Pancreas (tissue), 10 donors: Measurements from ENCODE around the gene PTCD3. TPM values are rescaled to one million over a fixed set of nuclear protein-coding genes. Genes with fewer than 3 reads are reported as not detected.
A peak's percentile ranks its signal among the peaks of the same experiment; 100 is the strongest.

Experiments
- ATAC-seq, 4 donors: fragments of 200-7000 bp; cut with Tn5 transposase; one replicate each; pipeline versions ENCODE4 v1.8.0 to v1.9.1; 2020; ENCODE audit warnings: mild to moderate bottlenecking in 4 of 4, moderate library complexity in 4 of 4
- DNase-seq, 6 donors: peaks; one replicate each; pipeline ENCODE4 v3.0.0-alpha.2; 2020
- FAIRE-seq: peaks from 2 replicates; lab custom pipeline; 2012; peaks lifted over from hg19 to GRCh38; lab: Jason Lieb, UNC
- H3K27ac ChIP-seq, 4 donors: fragments of 200-600 bp; sonication (generic); 1 replicate in 3 of 4; 2 replicates in 1 of 4; pipeline versions ENCODE4 v1.5.0 to v1.8.0; 2020
- H3K27me3 ChIP-seq, 4 donors: fragments of 200-600 bp; one replicate each; pipeline ENCODE4 v1.8.0; 2021
- H3K36me3 ChIP-seq, 3 donors: fragments of 200-600 bp; sonication (generic) in 1 of 3; one replicate each; pipeline versions ENCODE4 v1.5.0 to v1.8.0; 2020 to 2021
- H3K4me1 ChIP-seq, 3 donors: fragments of 200-600 bp; one replicate each; pipeline ENCODE4 v1.8.0; 2021
- H3K4me3 ChIP-seq, 4 donors: fragments of 200-600 bp; sonication (generic) in 2 of 4; one replicate each; pipeline versions ENCODE4 v1.5.0 to v1.8.0; 2020 to 2021
- H3K9me3 ChIP-seq, 4 donors: fragments of 200-600 bp; one replicate each; pipeline ENCODE4 v1.8.0; 2021
- CTCF ChIP-seq, 4 donors: fragments of 200-600 bp; sonication (generic) in 3 of 4; IDR thresholded peaks; one replicate each; pipeline versions ENCODE4 v1.5.0 to v1.8.0; 2021; ENCODE audit warnings: antibody characterized with exemption in 4 of 4
- WGBS, 2 donors: extraction: QIAGEN DNeasy Blood & Tissue Kit; methylation state at CpG; one replicate each; pipeline ENCODE4 v1.1.7; 2013; 5-methylcytosine and 5-hydroxymethylcytosine counted together
- intact Hi-C, 3 donors: fragments of 100-400 bp; cut with DNase I; formaldehyde crosslinking; loops; one replicate each; pipeline versions ENCODE4 v1.11.1 to v1.14.2; 2022
- polyA plus RNA-seq, 2 donors: library from polyadenylated mRNA; stranded (reverse); fragments of 200-250 nt; gene quantifications; one replicate each; pipeline ENCODE4 v1.2.3, GENCODE V29; 2013
- total RNA-seq, 6 donors: library from RNA; stranded (reverse); fragmentation: NEBNext Ultra II Directional in 4 of 6; extraction: Animal tissue kit (Norgen Biotek cat#: 25700) in 4 of 6; gene quantifications; one replicate each; pipeline versions ENCODE4 v1.2.1 to v1.2.4, GENCODE V29; 2021 to 2023
- donor health status: healthy with polysubstance abuse.
- donor health status: DM: no; HTN: no; CAD: no; lungs with moderate emphysema.
- donor health status: DM: no; HTN: no; CAD: no.
- donor health status: control.
- donor health status: control.
- donor health status: Bipolar disorder and iron deficiency.
- donor health status: DM: yes; HTN: yes; CAD: no.
- donor health status: DM: no; HTN: no; CAD: no.
- donor health status: DM: no; HTN: no; CAD: no.
- donor health status: DM: yes; HTN: yes; CAD: no.

PTCD3 gene
- total and polyA plus RNA-seq, 8 donors = 15.8 to 42.7 (median 28.9) TPM

GRCh38 chr2:86171295-86171694, 65.3 kb downstream of the PTCD3 start:
- ATAC-seq (no peak), FAIRE-seq (no peak), DNase-seq (no peak)
- WGBS, 2 donors = 77 to 90% methylated on average over 3 of the region's 3 CpGs
- Histone ChIP-seq H3K27ac (no peak overlapping the region), H3K4me1 (peaks cover 2 to 9% (median 3%) of the 10 kb centered on the region in 3 donors), H3K27me3 (no peaks in the 10 kb centered on the region), H3K36me3 (peaks cover 0 to 28% (median 0%) of the 10 kb centered on the region in 3 donors), H3K4me3 (no peak overlapping the region), H3K9me3 (no peaks in the 10 kb centered on the region)
- intact Hi-C loops = no loop called here
- TF ChIP-seq CTCF (IDR thresholded peaks at IDR 0.05) = no peak

DNA sequence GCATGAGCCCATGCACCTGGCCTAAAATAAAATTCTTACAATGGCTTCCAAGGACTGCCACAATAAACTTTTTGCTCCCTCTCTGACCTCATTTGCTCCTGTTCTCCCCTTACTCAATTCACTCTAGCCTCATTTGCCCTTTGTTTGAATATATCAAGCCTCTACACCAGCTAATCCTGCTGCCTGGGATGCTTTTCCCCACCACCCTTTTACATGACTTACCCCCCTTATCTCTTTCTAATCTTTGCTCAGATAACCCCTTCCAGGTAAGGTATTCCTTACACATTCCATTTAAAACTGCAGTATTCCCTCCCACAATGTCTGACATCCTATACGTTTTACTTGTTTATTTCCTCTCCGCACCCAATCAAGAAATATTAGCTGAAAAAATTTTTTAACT, 66.6 kb downstream of the PTCD3 start:
- H3K4me1 ChIP-seq = peaks cover 3 to 14% (median 6%) of the 10 kb centered on the region in 3 donors
- no peaks in the 10 kb centered on the region for H3K9me3 ChIP-seq
- intact Hi-C loops = no loop called here
- WGBS, 2 donors = 77 to 91% methylated on average over 2 of the region's 2 CpGs
- no peak for TF ChIP-seq CTCF (IDR thresholded peaks at IDR 0.05)
- FAIRE-seq (no peak), DNase-seq (no peak), ATAC-seq (no peak)
- no peak overlapping the region for H3K4me3 ChIP-seq
- H3K27ac ChIP-seq = no peak overlapping the region
- no peaks in the 10 kb centered on the region for H3K27me3 ChIP-seq
- peaks cover 0 to 29% (median 0%) of the 10 kb centered on the region in 3 donors for H3K36me3 ChIP-seq

- Histone ChIP-seq H3K4me3 (no peak overlapping the region), H3K4me1 (peaks cover 3 to 14% (median 6%) of the 10 kb centered on the region in 3 donors), H3K9me3 (no peaks in the 10 kb centered on the region), H3K36me3 (peaks cover 0 to 41% (median 11%) of the 10 kb centered on the region in 3 donors), H3K27ac (no peak overlapping the region), H3K27me3 (no peaks in the 10 kb centered on the region)
- intact Hi-C loops = no loop called here
- FAIRE-seq (no peak), ATAC-seq (no peak), DNase-seq (no peak)
- no peak for TF ChIP-seq CTCF (IDR thresholded peaks at IDR 0.05)
- 81 to 84% methylated on average over 2 of the region's 2 CpGs for WGBS, 2 donors
These were observed 68.4 kb downstream of the PTCD3 start for GRCh38 chr2:86174445-86174844.

- H3K27me3 ChIP-seq = no peaks in the 10 kb centered on the region
- H3K36me3 ChIP-seq = peaks cover 0 to 31% (median 11%) of the 10 kb centered on the region in 3 donors
- DNase-seq (no peak), FAIRE-seq (no peak), ATAC-seq (peak; percentile 68 to 88 (median 80))
- peaks cover 3 to 14% (median 6%) of the 10 kb centered on the region in 3 donors for H3K4me1 ChIP-seq
- WGBS, 2 donors = 86 to 92% methylated on average over 1 of the region's 1 CpG
- no peak for TF ChIP-seq CTCF (IDR thresholded peaks at IDR 0.05)
- H3K4me3 ChIP-seq = no peak overlapping the region
- intact Hi-C loops = no loop called here
- no peaks in the 10 kb centered on the region for H3K9me3 ChIP-seq
- no peak overlapping the region for H3K27ac ChIP-seq
These were observed 69.8 kb downstream of the PTCD3 start for GRCh38 chr2:86175828-86176227.

DNA sequence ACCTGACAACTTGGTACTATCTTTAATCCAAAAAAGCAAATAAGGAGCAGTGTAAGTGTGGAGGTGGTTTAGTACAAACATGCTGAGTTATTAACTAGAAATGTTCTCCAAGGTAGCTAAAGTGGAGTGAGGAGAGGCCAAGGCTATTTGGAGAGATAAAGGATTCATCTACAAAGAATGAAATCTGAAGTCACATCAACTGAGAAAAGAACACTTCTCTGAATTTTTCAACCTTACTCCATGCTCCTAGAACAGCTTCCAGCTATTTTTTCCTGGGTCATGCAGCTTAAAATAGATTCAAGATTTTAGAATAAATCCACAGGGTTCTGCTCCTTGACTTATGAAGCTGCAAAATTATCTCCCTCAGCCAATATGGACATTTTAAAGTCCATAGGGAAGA, 70.6 kb downstream of the PTCD3 start:
- no peaks in the 10 kb centered on the region for H3K27me3 ChIP-seq
- intact Hi-C loops = no loop called here
- no peaks in the 10 kb centered on the region for H3K9me3 ChIP-seq
- FAIRE-seq (no peak), ATAC-seq (peak in 1 of 4 donors; percentile 14), DNase-seq (no peak)
- no peak overlapping the region for H3K4me3 ChIP-seq
- peaks cover 3 to 14% (median 6%) of the 10 kb centered on the region in 3 donors for H3K4me1 ChIP-seq
- peaks cover 0 to 23% (median 11%) of the 10 kb centered on the region in 3 donors for H3K36me3 ChIP-seq
- TF ChIP-seq CTCF (IDR thresholded peaks at IDR 0.05) = no peak
- H3K27ac ChIP-seq = no peak overlapping the region
